ENCODE measurements around the gene LMF1. TPM values are rescaled to one million over a fixed set of nuclear protein-coding genes. Genes with fewer than 3 reads are reported as not detected.
"Not testable (repeated sequence)": the region's sequence is repeated elsewhere in the genome, so short reads cannot be mapped to it uniquely, and the experiment has no call there.

The LMF1 gene
- polyA plus RNA-seq, 1 experiment: 28.9 TPM

DNA sequence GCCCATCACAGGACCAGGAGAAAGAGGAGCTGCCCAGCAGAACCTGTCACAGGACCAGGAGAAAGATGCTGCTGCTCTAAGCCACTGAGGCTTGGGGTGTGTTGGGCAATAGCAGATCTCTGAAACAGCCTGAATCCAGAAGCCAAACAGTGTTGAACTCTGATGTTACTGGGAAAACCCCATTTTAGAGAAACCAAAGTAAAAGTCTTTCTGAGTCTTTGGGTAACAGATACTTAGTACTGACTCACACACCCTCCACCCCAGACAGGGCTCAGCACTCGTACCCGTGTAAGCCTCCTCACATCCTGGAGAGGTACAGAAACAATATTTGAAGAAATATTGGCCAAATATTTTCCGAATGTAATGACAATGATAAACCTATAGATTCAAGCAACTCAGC lies 87.4 kb downstream of the LMF1 start:
- Histone ChIP-seq H3K27me3 (ENCODE audit: control insufficient read depth, insufficient read depth, low read length) (no peaks in the 10 kb centered on the region), H3K4me3 (ENCODE audit: low read depth, low read length) (no peak overlapping the region), H3K36me3 (ENCODE audit: control insufficient read depth, insufficient read depth, low read length) (no peaks in the 10 kb centered on the region)
- ChIA-PET POLR2A (no interaction called here), CTCF (interaction anchor here (0.8 to 0.9 kb wide), 2 partner anchors 23 to 174 kb away, joined by 3 to 4 read pairs; no protein-coding TSS in a partner anchor)
- TF ChIP-seq CTCF (IDR thresholded peaks at IDR 0.05; ENCODE audit: insufficient read depth, low read depth, low read length): no peak
- DNase-seq (ENCODE audit: low read depth): no peak

DNA sequence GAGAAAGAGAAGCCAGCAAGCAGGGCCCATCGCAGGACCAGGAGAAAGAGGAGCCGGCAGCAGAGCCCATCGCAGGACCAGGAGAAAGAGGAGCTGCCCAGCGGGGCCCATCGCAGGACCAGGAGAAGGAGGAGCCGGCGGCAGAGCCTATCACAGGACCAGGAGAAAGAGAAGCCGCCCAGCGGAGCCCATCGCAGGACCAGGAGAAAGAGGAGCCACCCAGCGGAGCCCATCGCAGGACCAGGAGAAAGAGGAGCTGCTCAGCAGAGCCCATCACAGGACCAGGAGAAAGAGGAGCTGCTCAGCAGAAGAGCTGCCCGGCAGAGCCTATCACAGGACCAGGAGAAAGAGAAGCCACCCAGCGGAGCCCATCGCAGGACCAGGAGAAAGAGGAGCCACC lies 88.1 kb downstream of the LMF1 start:
- H3K4me3 ChIP-seq (ENCODE audit: low read depth, low read length); POLR2A ChIA-PET; H3K27me3 ChIP-seq (ENCODE audit: control insufficient read depth, insufficient read depth, low read length); H3K36me3 ChIP-seq (ENCODE audit: control insufficient read depth, insufficient read depth, low read length); DNase-seq (ENCODE audit: low read depth): not testable (repeated sequence)
- CTCF ChIA-PET: interaction anchor here (0.8 to 0.9 kb wide), 2 partner anchors 23 to 174 kb away, joined by 3 to 4 read pairs; no protein-coding TSS in a partner anchor

- POLR2A ChIA-PET: no interaction called here
These were observed 88.5 kb downstream of the LMF1 start for GRCh38 chr16:882256-882655.

GRCh38 chr16:881219-882097 lies 89.3 kb downstream of the LMF1 start:
- ChIA-PET POLR2A (no interaction called here), CTCF (no interaction called here)
- no peak overlapping the region for H3K4me3 ChIP-seq (ENCODE audit: low read depth, low read length)
- no peak for TF ChIP-seq CTCF (IDR thresholded peaks at IDR 0.05; ENCODE audit: insufficient read depth, low read depth, low read length)
- no peaks in the 10 kb centered on the region for H3K27me3 ChIP-seq (ENCODE audit: control insufficient read depth, insufficient read depth, low read length)
- H3K36me3 ChIP-seq (ENCODE audit: control insufficient read depth, insufficient read depth, low read length): no peaks in the 10 kb centered on the region
- DNase-seq (ENCODE audit: low read depth): no peak

More at GRCh38 chr16:882256-882655, 88.5 kb downstream of the LMF1 start:
- Histone ChIP-seq H3K36me3 (ENCODE audit: control insufficient read depth, insufficient read depth, low read length) (no peaks in the 10 kb centered on the region), H3K4me3 (ENCODE audit: low read depth, low read length) (no peak overlapping the region), H3K27me3 (ENCODE audit: control insufficient read depth, insufficient read depth, low read length) (no peaks in the 10 kb centered on the region)
- TF ChIP-seq CTCF (IDR thresholded peaks at IDR 0.05; ENCODE audit: insufficient read depth, low read depth, low read length): no peak
- no peak for DNase-seq (ENCODE audit: low read depth)
- CTCF ChIA-PET: no interaction called here

- Histone ChIP-seq H3K36me3 (ENCODE audit: control insufficient read depth, insufficient read depth, low read length) (no peaks in the 10 kb centered on the region), H3K4me3 (ENCODE audit: low read depth, low read length) (no peak overlapping the region), H3K27me3 (ENCODE audit: control insufficient read depth, insufficient read depth, low read length) (no peaks in the 10 kb centered on the region)
- CTCF ChIA-PET: no interaction called here
- TF ChIP-seq CTCF (IDR thresholded peaks at IDR 0.05; ENCODE audit: insufficient read depth, low read depth, low read length): no peak
- no peak for DNase-seq (ENCODE audit: low read depth)
- POLR2A ChIA-PET: no interaction called here
These were observed 90.2 kb downstream of the LMF1 start for GRCh38 chr16:880471-881171.

All from BJ (cell line).